Trophoblast cell (in vitro differentiated cells and primary cell): ENCODE results near the gene GJD2.

Experiments
- DNase-seq, 2 donors: peaks; one replicate each; pipeline ENCODE4 v3.0.0-alpha.2; 2016
- H2AFZ ChIP-seq: 2 replicates; pipeline ENCODE4 v1.6.1; 2013; ENCODE audit warnings: low read length, moderate library complexity, mild to moderate bottlenecking; ENCODE audit not compliant: insufficient read depth, poor library complexity
- H2AK5ac ChIP-seq: 2 replicates; pipeline ENCODE4 v1.6.1; 2013; ENCODE audit warnings: mild to moderate bottlenecking, low read length
- H2BK120ac ChIP-seq: 2 replicates; pipeline ENCODE4 v1.6.1; 2013; ENCODE audit warnings: low read length, mild to moderate bottlenecking, moderate library complexity; ENCODE audit not compliant: insufficient read depth, poor library complexity
- H2BK12ac ChIP-seq: 2 replicates; pipeline ENCODE4 v1.6.1; 2013; ENCODE audit warnings: mild to moderate bottlenecking, low read length, moderate library complexity
- H2BK5ac ChIP-seq: 2 replicates; pipeline ENCODE4 v1.6.1; 2013; ENCODE audit warnings: low read length, low read depth, moderate library complexity, mild to moderate bottlenecking; ENCODE audit not compliant: poor library complexity
- H3K14ac ChIP-seq: 2 replicates; pipeline ENCODE4 v1.6.1; 2013; ENCODE audit warnings: mild to moderate bottlenecking, low read length
- H3K18ac ChIP-seq: 2 replicates; pipeline ENCODE4 v1.6.1; 2013; ENCODE audit warnings: mild to moderate bottlenecking, low read length
- H3K23ac ChIP-seq: 2 replicates; pipeline ENCODE4 v1.6.1; 2013; ENCODE audit warnings: low read length
- H3K27ac ChIP-seq: 2 replicates; pipeline ENCODE4 v1.5.1; 2013; ENCODE audit warnings: low read depth, mild to moderate bottlenecking, inconsistent platforms, low read length, moderate library complexity
- H3K27me3 ChIP-seq: 2 replicates; pipeline ENCODE4 v1.6.1; 2013; ENCODE audit warnings: inconsistent platforms, mild to moderate bottlenecking, low read length, moderate library complexity; ENCODE audit not compliant: insufficient read depth
- H3K36me3 ChIP-seq, 2 experiments: 1 replicate in 1 of 2; 2 replicates in 1 of 2; pipeline ENCODE4 v1.6.1; 2013; ENCODE audit warnings: low read length in 2 of 2, mild to moderate bottlenecking in 2 of 2, moderate library complexity in 1 of 2; ENCODE audit not compliant: insufficient read depth in 2 of 2, control insufficient read depth in 1 of 2
- H3K4ac ChIP-seq: 2 replicates; pipeline ENCODE4 v1.6.1; 2013; ENCODE audit warnings: low read depth, mild to moderate bottlenecking, low read length, moderate library complexity
- H3K4me1 ChIP-seq, 2 experiments: 1 replicate in 1 of 2; 2 replicates in 1 of 2; pipeline ENCODE4 v1.6.1; 2013; ENCODE audit warnings: low read length in 2 of 2, mild to moderate bottlenecking in 2 of 2, moderate library complexity in 1 of 2; ENCODE audit not compliant: insufficient read depth in 2 of 2, control insufficient read depth in 1 of 2
- H3K4me2 ChIP-seq: 2 replicates; pipeline ENCODE4 v1.6.1; 2013; ENCODE audit warnings: inconsistent platforms, mild to moderate bottlenecking, low read length, moderate library complexity
- H3K4me3 ChIP-seq: 2 replicates; pipeline ENCODE4 v1.5.1; 2013; ENCODE audit warnings: mild to moderate bottlenecking, low read depth, low read length, inconsistent platforms
- H3K79me1 ChIP-seq: one replicate; pipeline ENCODE4 v1.6.1; 2013; ENCODE audit warnings: low read length
- H3K79me2 ChIP-seq: 2 replicates; pipeline ENCODE4 v1.6.1; 2013; ENCODE audit warnings: low read length, mild to moderate bottlenecking; ENCODE audit not compliant: control insufficient read depth, insufficient read depth, poor library complexity
- H3K9ac ChIP-seq: 2 replicates; pipeline ENCODE4 v1.6.1; 2013; ENCODE audit warnings: mild to moderate bottlenecking, low read length
- H3K9me3 ChIP-seq: 2 replicates; pipeline ENCODE4 v1.6.1; 2013; ENCODE audit warnings: low read depth, mild to moderate bottlenecking, control low read depth, inconsistent platforms, low read length; ENCODE audit not compliant: insufficient read depth
- H4K12ac ChIP-seq: 2 replicates; pipeline ENCODE4 v1.6.1; 2013; ENCODE audit warnings: low read depth, mild to moderate bottlenecking, low read length, moderate library complexity
- H4K8ac ChIP-seq: 2 replicates; pipeline ENCODE4 v1.6.1; 2013; ENCODE audit warnings: low read depth, mild to moderate bottlenecking, low read length, moderate library complexity
- H4K91ac ChIP-seq: one replicate; pipeline ENCODE4 v1.6.1; 2013; ENCODE audit warnings: low read depth, mild to moderate bottlenecking, low read length, moderate library complexity
- WGBS: extraction: QIAGEN DNeasy Blood & Tissue Kit; methylation state at CpG from one replicate; pipeline ENCODE4 v1.1.7; 2013; ENCODE audit warnings: missing lambda C conversion rate; ENCODE audit not compliant: insufficient read length, insufficient coverage; ENCODE audit errors: extremely low coverage; 5-methylcytosine and 5-hydroxymethylcytosine counted together

The GJD2 gene

GRCh38 chr15:34749691-34750090, 5.1 kb downstream of the GJD2 start:
- no peak overlapping the region for H3K4me2 ChIP-seq
- DNase-seq, result no peak
- H3K4me3 ChIP-seq, result no peak overlapping the region
- peaks cover 8% of the 10 kb centered on the region for H3K27me3 ChIP-seq
- H4K12ac ChIP-seq, result no peak overlapping the region
- no peak overlapping the region for H3K4ac ChIP-seq
- no peak overlapping the region for H2AFZ ChIP-seq
- no CpG with 5 or more reads among the region's 4 CpGs for WGBS
- H4K91ac ChIP-seq, result no peak overlapping the region
- H3K14ac ChIP-seq, result no peak overlapping the region
- peaks cover 2% of the 10 kb centered on the region for H3K9me3 ChIP-seq
- no peak overlapping the region for H3K9ac ChIP-seq
- no peak overlapping the region for H3K18ac ChIP-seq
- H3K4me1 ChIP-seq, result peaks cover 0 to 7% of the 10 kb centered on the region in 2 experiments
- no peak overlapping the region for H4K8ac ChIP-seq
- peaks cover 2% of the 10 kb centered on the region for H3K79me2 ChIP-seq
- no peaks in the 10 kb centered on the region for H3K79me1 ChIP-seq
- no peak overlapping the region for H2BK5ac ChIP-seq
- no peak overlapping the region for H2AK5ac ChIP-seq
- H2BK120ac ChIP-seq, result no peak overlapping the region
- no peaks in the 10 kb centered on the region for H3K36me3 ChIP-seq
- H2BK12ac ChIP-seq, result no peak overlapping the region
- H3K23ac ChIP-seq, result no peak overlapping the region
- no peak overlapping the region for H3K27ac ChIP-seq

GRCh38 chr15:34739346-34739745, 15.5 kb downstream of the GJD2 start:
- no peak overlapping the region for H2BK5ac ChIP-seq
- no peak overlapping the region for H4K8ac ChIP-seq
- no CpG with 5 or more reads among the region's 2 CpGs for WGBS
- H3K9ac ChIP-seq, result no peak overlapping the region
- H3K4me3 ChIP-seq, result no peak overlapping the region
- no peak overlapping the region for H3K14ac ChIP-seq
- H3K79me2 ChIP-seq, result no peaks in the 10 kb centered on the region
- H3K4me1 ChIP-seq, result no peaks in the 10 kb centered on the region
- no peak overlapping the region for H3K18ac ChIP-seq
- H3K4ac ChIP-seq, result no peak overlapping the region
- H4K12ac ChIP-seq, result no peak overlapping the region
- no peaks in the 10 kb centered on the region for H3K9me3 ChIP-seq
- no peak overlapping the region for H2BK12ac ChIP-seq
- no peaks in the 10 kb centered on the region for H3K79me1 ChIP-seq
- no peak overlapping the region for H3K23ac ChIP-seq
- H3K27ac ChIP-seq, result no peak overlapping the region
- no peak overlapping the region for H2BK120ac ChIP-seq
- H3K36me3 ChIP-seq, result no peaks in the 10 kb centered on the region
- H2AFZ ChIP-seq, result no peak overlapping the region
- no peak overlapping the region for H2AK5ac ChIP-seq
- no peak overlapping the region for H4K91ac ChIP-seq
- no peak for DNase-seq
- no peaks in the 10 kb centered on the region for H3K27me3 ChIP-seq
- H3K4me2 ChIP-seq, result no peak overlapping the region

GRCh38 chr15:34738002-34738401, 16.8 kb downstream of the GJD2 start:
- Histone ChIP-seq H3K18ac (no peak overlapping the region), H3K79me2 (no peaks in the 10 kb centered on the region), H3K79me1 (no peaks in the 10 kb centered on the region), H3K9me3 (no peaks in the 10 kb centered on the region), H3K9ac (no peak overlapping the region), H4K12ac (no peak overlapping the region), H3K14ac (no peak overlapping the region), H4K8ac (no peak overlapping the region), H2AK5ac (no peak overlapping the region), H3K27me3 (no peaks in the 10 kb centered on the region), H2BK5ac (no peak overlapping the region), H3K4me3 (no peak overlapping the region), H4K91ac (no peak overlapping the region), H3K27ac (no peak overlapping the region), H3K4me1 (no peaks in the 10 kb centered on the region), H3K4me2 (no peak overlapping the region), H2BK120ac (no peak overlapping the region), H2BK12ac (no peak overlapping the region), H3K4ac (no peak overlapping the region), H3K23ac (no peak overlapping the region), H3K36me3 (no peaks in the 10 kb centered on the region), H2AFZ (no peak overlapping the region)
- no peak for DNase-seq
- no CpG with 5 or more reads among the region's 2 CpGs for WGBS

GRCh38 chr15:34737477-34737876, 17.3 kb downstream of the GJD2 start:
- H2BK120ac ChIP-seq, result no peak overlapping the region
- H3K27ac ChIP-seq, result no peak overlapping the region
- H3K27me3 ChIP-seq, result no peaks in the 10 kb centered on the region
- H3K36me3 ChIP-seq, result no peaks in the 10 kb centered on the region
- H3K79me1 ChIP-seq, result peaks cover under 1% of the 10 kb centered on the region
- H3K79me2 ChIP-seq, result no peaks in the 10 kb centered on the region
- H4K91ac ChIP-seq, result no peak overlapping the region
- H3K9me3 ChIP-seq, result no peaks in the 10 kb centered on the region
- no peak overlapping the region for H3K18ac ChIP-seq
- no peak overlapping the region for H2BK5ac ChIP-seq
- H4K12ac ChIP-seq, result no peak overlapping the region
- WGBS, result no CpG with 5 or more reads among the region's 3 CpGs
- H3K14ac ChIP-seq, result no peak overlapping the region
- H3K4ac ChIP-seq, result no peak overlapping the region
- H4K8ac ChIP-seq, result no peak overlapping the region
- no peak overlapping the region for H2BK12ac ChIP-seq
- H3K4me1 ChIP-seq, result peaks cover 3% of the 10 kb centered on the region in 2 experiments
- no peak overlapping the region for H3K4me2 ChIP-seq
- no peak for DNase-seq
- no peak overlapping the region for H3K23ac ChIP-seq
- no peak overlapping the region for H3K9ac ChIP-seq
- H3K4me3 ChIP-seq, result no peak overlapping the region
- H2AFZ ChIP-seq, result no peak overlapping the region
- no peak overlapping the region for H2AK5ac ChIP-seq
